Sciatic nerve (tissue), 2 donors: Measurements from ENCODE around the gene OLFML2B. TPM values are rescaled to one million over a fixed set of nuclear protein-coding genes. Genes with fewer than 3 reads are reported as not detected.
"Not testable (repeated sequence)": the region's sequence is repeated elsewhere in the genome, so short reads cannot be mapped to it uniquely, and the experiment has no call there.

ENCODE experiments used
- ATAC-seq: fragments of 200-7000 bp; cut with Tn5 transposase; one replicate; pipeline ENCODE4 v1.9.1; 2020; ENCODE audit warnings: mild to moderate bottlenecking, moderate library complexity
- DNase-seq: peaks from one replicate; pipeline ENCODE4 v3.0.0-alpha.2; 2020; ENCODE audit warnings: low spot score
- intact Hi-C: fragments of 100-400 bp; cut with DNase I; formaldehyde crosslinking; loops from one replicate; pipeline ENCODE4 v1.14.2; 2022
- total RNA-seq: library from RNA; stranded (reverse); fragmentation: NEBNext Ultra II Directional; extraction: Animal tissue kit (Norgen Biotek cat#: 25700); gene quantifications from one replicate; pipeline ENCODE4 v1.2.1, GENCODE V29; 2021
- donor health status: DM: no; HTN: no; CAD: no.
- donor health status: DM: no; HTN: no; CAD: no.

The OLFML2B gene
- total RNA-seq, 1 donor from 2014 or later, result 50.3 TPM

DNA sequence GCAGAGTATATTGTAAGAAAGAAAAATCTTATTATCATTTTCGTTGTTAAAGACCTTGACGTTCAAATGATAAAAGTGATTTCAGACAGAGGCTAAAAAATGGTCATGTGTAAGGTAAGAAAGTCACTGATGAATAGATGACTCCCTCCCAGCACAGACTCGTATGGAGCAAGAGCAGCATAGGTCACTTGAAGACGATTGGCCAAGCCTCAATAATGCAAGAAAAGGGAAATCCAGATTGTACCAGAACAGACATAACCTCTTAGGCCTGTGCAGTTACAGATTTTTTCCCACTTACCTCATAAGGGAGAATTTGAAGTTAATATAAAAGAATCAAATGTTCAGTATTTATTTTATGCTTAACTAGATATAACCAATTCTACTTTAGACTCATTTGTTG lies 16.3 kb upstream of the OLFML2B start:
- intact Hi-C loops, result no loop called here
- ATAC-seq (no peak), DNase-seq (no peak)

- ATAC-seq (no peak), DNase-seq (no peak)
- intact Hi-C loops, result loop anchor here (5.0 kb wide), 1 partner anchor 246 kb away; no protein-coding TSS in a partner anchor
Measured at GRCh38 chr1:162038624-162039023, 15.0 kb upstream of the OLFML2B start.

GRCh38 chr1:162036163-162036562 lies 12.5 kb upstream of the OLFML2B start:
- intact Hi-C loops, result loop anchor here (5.0 kb wide), 1 partner anchor 244 kb away; no protein-coding TSS in a partner anchor
- ATAC-seq (no peak), DNase-seq (no peak)

- intact Hi-C loops, result loop anchor here (5.0 kb wide), 1 partner anchor 243 kb away; no protein-coding TSS in a partner anchor
- ATAC-seq, result no peak
- no peak for DNase-seq
Measured at GRCh38 chr1:162035241-162035640, 11.6 kb upstream of the OLFML2B start.

GRCh38 chr1:162033428-162033827 lies 9.8 kb upstream of the OLFML2B start:
- DNase-seq (no peak), ATAC-seq (no peak)
- intact Hi-C loops, result no loop called here

DNA sequence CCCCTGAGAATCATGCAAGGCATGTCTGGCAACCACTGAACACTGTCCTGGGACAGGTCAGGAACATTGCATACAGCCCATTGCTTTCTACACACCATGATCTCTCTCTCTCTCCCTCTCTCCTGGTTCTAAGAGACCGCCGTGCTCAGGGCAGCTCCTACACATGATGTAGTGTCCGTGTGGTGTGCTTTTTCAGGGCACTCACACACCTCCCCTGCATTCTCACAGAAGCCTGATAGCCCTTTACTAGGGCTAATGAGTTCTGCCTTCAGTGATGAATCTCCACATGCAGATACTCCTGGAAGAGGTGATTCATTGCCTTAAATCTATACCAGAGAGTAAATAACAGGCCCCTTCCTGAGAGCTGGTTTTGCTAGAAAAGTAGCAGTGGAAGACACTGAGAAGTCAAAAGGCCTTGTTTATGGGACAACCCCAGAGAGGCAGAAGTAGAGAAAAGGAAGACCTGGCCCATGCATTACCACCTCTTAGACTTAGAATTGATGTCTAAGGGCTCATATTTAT lies 7.2 kb upstream of the OLFML2B start:
- ATAC-seq (no peak), DNase-seq (no peak)
- intact Hi-C loops, result no loop called here

DNA sequence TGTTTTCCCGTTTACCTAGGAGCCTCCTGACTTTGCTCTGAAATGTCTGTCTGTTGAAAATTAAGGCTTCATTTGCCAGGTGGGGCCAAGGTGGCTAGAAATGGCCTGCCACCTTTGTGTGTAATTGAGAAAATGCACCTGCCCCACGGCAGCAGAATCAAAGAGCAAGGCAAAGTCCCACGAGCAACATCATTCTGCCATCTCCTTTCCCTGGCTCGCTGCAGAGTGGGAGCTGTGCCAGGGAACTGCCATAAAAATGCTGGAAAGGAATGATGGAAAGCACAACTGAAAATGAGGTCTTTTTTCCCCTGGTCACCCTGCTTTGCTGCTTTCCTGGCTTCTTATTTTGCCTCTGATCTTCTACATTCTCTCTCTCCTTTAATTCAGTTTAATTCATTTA lies 5.5 kb upstream of the OLFML2B start:
- intact Hi-C loops, result no loop called here
- DNase-seq, result no peak

DNA sequence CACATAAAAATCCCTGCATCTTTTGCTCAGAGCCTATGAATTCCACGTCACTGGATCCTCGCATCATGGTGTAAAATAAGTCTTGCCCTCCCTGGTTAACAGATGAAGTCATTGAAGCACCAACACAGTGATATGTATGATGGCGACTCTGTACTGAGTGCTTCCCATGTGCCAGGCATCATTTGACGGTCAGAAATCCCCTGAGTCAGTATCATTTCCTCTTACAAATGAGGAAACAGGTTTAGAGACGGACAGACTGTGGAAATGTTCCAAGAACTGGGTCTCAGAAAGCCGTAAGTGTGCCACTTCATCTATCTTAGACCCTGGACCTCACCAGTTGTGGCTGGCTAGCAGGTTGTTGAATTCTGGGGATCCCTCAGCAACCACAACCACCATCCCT lies 5.1 kb upstream of the OLFML2B start:
- intact Hi-C loops, result no loop called here
- no peak for DNase-seq
- ATAC-seq, result peak; percentile 50

More for the DNA sequence above, 5.5 kb upstream of the OLFML2B start:
- no peak for ATAC-seq

DNA sequence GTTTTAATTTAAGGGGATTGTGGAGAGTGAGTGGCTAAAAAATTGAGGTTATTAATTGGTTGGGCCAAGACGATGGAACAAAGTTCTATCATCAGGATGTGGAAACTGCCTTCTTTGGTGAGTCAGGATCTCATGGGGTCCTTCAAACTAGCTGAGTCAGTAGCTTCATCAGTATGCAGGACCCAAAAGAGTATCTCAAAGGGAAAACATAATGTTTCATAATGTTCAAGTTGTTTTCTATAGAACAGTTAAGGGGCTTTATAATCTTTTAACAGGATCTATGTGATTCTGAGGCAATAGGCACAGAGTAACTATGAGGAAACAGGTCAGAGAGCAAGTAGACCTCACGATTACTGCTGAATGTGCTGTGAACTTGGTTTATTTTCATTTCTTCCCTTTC lies 3.2 kb upstream of the OLFML2B start:
- no peak for ATAC-seq
- intact Hi-C loops, result no loop called here
- no peak for DNase-seq

GRCh38 chr1:162025541-162025940 lies 1.9 kb upstream of the OLFML2B start:
- ATAC-seq (no peak), DNase-seq (no peak)
- intact Hi-C loops, result no loop called here

DNA sequence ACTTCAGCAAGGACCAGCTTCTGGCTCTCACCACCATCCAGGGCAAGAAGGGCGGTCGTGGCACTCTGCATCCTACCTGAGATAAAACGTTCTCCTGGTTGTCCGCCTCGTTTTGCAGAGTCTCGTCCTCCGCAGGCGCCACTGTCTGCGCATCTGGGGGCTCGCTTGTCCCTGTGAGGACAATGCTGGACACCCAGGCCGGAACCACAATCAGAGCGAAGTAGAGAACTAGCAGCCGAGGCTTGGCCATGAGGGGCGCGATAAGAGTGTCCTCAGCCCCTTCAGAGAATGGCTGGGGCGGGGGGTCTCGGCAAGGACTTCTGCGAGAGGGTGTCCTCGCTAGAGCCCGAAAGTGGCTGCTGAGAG lies 505 bp downstream of the OLFML2B start:
- DNase-seq (no peak), ATAC-seq (peak; percentile 7)
- intact Hi-C loops, result no loop called here

- ATAC-seq (no peak), DNase-seq (no peak)
- intact Hi-C loops, result no loop called here
Measured at GRCh38 chr1:162022626-162023025, 1.0 kb downstream of the OLFML2B start.

DNA sequence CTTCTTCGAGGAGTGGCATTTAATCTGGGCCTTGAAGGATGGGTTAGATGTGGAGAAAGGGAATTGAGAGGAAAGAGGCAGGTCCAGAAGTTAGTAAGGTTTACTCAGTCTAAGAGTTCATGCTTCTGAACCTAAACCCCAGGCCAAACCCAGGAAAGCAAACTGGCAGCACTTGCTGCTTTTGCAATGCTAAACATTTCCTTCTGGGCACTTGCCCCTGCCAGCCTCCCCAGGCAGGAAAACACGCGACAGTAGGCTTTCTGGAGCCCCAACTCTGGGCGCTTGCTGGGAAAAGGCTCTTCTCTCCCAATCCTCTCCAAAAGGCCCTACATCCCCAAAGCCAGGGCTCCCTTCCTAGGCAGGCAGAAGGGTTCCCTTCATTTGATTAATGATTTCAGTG lies 2.5 kb downstream of the OLFML2B start:
- intact Hi-C loops, result no loop called here
- no peak for DNase-seq

DNA sequence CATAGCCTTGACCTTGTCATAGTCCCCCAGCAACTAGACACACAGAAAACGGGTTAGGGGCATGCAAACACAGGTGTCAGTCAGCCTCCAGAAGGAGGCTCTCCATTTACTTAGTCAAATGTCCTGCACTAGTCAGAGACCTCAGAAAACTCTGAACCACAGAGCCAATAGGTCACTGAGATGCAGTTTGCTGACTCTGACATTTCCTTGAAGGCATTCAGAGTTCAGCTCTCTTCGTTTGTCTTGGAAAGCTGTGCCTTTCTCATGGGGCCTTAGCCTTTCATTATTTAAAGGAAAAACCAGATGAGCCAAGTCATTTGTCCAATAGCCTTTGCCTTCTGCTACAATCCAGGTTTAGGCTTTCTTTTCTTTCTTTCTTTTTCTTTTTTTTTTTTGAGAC lies 3.5 kb downstream of the OLFML2B start:
- ATAC-seq, result peak; percentile 79
- no peak for DNase-seq
- intact Hi-C loops, result no loop called here

More for the DNA sequence above, 2.5 kb downstream of the OLFML2B start:
- ATAC-seq, result no peak

DNA sequence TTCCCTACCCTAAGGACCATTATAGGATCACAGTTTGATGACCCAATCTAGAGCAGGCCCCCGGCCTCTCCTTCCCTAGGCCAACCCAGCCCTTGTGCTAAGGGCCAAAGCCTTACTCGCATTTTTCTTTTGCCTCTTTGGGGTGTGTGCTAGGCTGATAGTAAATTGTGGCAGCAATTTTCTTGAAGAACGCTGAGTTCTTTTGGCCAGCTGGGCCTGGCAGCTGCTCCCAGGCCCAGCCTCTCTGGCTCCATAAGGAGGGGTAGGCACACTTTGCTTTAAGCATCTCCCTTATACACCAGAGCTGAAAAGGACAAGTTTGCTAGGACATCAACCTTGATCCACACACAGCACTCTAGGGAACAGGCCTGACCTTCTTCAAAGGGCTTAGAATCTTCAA lies 4.2 kb downstream of the OLFML2B start:
- ATAC-seq (peak; percentile 16), DNase-seq (no peak)
- intact Hi-C loops, result no loop called here

DNA sequence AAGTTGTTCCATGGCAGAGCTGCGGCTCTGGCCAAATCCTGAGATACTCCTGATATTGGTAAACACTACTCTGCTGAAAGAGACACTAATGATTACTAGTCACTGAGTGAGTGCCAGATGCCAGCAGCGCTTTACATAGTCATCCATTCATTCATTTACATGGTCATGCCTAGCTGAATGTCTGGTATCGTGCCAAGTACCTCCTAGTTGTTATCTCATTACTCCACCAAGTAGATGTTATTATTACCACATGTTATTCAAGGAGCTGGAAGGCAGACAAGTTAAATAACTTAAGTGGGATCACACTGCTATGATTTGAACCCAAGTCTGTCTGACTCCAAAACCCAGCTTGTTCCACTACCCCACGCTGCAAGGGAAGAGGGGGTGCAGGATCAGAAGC lies 4.7 kb downstream of the OLFML2B start:
- ATAC-seq, result peak; percentile 1
- intact Hi-C loops, result no loop called here
- no peak for DNase-seq

DNA sequence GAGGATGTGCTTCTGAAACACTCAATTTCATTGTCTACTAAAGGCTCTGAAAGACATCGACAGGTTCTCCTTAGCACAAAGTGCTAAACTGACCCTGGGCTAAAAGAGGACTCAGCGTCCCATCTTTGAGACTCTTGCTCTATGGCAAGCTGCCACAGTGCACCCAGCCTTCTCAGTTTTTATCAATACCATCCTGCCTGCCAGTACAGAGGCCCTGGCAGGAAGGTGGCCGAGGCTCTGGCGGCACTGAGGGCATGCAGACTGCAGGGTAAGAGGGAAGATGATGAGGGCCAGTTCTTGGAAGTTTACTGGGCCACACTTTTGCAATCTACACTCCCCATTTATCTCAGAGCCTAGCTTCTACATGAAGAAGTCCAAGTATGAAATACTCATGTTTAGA lies 5.3 kb downstream of the OLFML2B start:
- ATAC-seq (no peak), DNase-seq (no peak)
- intact Hi-C loops, result no loop called here

DNA sequence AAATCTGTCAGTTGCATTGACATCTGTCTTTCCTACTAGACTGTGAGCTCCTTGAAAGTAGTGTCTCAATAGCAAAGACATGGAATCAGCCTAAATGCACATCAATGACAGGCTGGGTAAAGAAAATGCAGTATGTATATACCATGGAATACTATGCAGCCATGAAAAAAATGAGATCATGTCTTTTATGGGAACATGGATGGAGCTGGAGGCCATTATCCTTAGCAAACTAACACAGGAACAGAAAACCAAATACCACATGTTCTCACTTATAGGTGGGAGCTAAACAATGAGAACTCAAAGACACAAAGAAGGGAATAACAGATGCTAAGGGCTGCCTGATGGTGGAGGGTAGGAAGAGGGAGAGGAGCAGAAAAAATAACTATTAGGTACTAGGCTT lies 5.9 kb downstream of the OLFML2B start:
- intact Hi-C loops, ATAC-seq, DNase-seq: not testable (repeated sequence)

DNA sequence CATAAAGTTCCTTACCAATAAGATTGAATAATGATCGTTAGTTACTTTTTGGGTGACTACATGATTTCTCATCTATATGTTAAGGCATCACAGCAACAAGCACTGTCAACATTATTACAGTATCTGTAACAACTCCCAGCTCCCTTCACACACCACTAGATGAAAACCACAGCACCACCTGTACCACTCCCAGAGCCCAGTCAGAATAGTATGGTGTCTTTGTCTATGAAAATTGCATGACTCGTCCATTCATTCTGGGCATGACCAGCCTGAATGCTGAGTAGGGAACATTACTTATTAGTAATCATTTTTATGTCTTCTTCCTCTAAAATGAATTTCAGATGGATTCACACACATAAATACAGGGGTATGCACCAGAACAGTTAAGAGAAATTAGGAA lies 7.0 kb downstream of the OLFML2B start:
- ATAC-seq, result no peak
- intact Hi-C loops, result no loop called here
- DNase-seq, result no peak

DNA sequence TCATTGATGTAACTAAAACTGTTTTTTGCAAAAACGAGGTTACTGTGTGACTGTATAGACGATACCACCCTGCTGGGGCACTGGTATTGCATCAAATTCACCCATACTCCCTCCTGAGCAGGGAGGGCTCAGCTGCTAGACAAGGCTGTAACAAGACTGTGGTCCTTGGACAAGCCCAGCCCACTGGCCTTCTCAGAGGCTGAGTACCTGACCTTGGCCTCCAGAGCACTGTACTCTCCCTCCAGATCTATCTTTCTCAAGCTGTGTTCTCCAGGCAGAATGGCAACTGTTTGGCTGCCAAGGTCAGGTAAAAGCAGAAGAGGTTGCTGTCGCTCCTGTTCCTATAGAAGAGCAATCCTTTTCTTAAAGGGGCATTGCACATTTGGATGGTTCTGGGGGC lies 8.5 kb downstream of the OLFML2B start:
- DNase-seq (no peak), ATAC-seq (no peak)
- intact Hi-C loops, result no loop called here

GRCh38 chr1:162014202-162014601 lies 9.5 kb downstream of the OLFML2B start:
- intact Hi-C loops, result no loop called here
- ATAC-seq (no peak), DNase-seq (no peak)

- no peak for ATAC-seq
Measured at GRCh38 chr1:162013289-162013688, 10.4 kb downstream of the OLFML2B start.

More at GRCh38 chr1:162013289-162013688, 10.4 kb downstream of the OLFML2B start:
- intact Hi-C loops, result no loop called here
- DNase-seq, result no peak
